Measurements from ENCODE around the gene RYK. TPM values are rescaled to one million over a fixed set of nuclear protein-coding genes. Genes with fewer than 3 reads are reported as not detected.

The RYK gene
- total RNA-seq, 1 donor from 2014 or later = 56.6 TPM

GRCh38 chr3:134295930-134296329, 45.3 kb upstream of the RYK start:
- ATAC-seq (no peak), DNase-seq (no peak)
- no peak for TF ChIP-seq CTCF (IDR thresholded peaks at IDR 0.05)
- no peaks in the 10 kb centered on the region for H3K9me3 ChIP-seq
- no peak overlapping the region for H3K4me3 ChIP-seq
- peaks cover 7% of the 10 kb centered on the region for H3K4me1 ChIP-seq
- H3K36me3 ChIP-seq = no peaks in the 10 kb centered on the region
- intact Hi-C loops (cut with DNase I) = loop anchor here (10.0 kb wide), 1 partner anchor 81 kb away; no protein-coding TSS in a partner anchor
- H3K27me3 ChIP-seq = no peaks in the 10 kb centered on the region
- no peak overlapping the region for H3K27ac ChIP-seq

- peaks cover 13% of the 10 kb centered on the region for H3K4me1 ChIP-seq
- no peak for TF ChIP-seq CTCF (IDR thresholded peaks at IDR 0.05)
- DNase-seq = no peak
- no peak overlapping the region for H3K4me3 ChIP-seq
- peak; percentile 46 for ATAC-seq
- no peaks in the 10 kb centered on the region for H3K36me3 ChIP-seq
- H3K9me3 ChIP-seq = no peaks in the 10 kb centered on the region
- H3K27me3 ChIP-seq = no peaks in the 10 kb centered on the region
- intact Hi-C loops (cut with DNase I) = loop anchor here (10.0 kb wide), 1 partner anchor 80 kb away; no protein-coding TSS in a partner anchor
- no peak overlapping the region for H3K27ac ChIP-seq
Observed at GRCh38 chr3:134294302-134295280, 43.9 kb upstream of the RYK start.

- intact Hi-C loops (cut with DNase I) = loop anchor here (10.0 kb wide), 1 partner anchor 77 kb away; no protein-coding TSS in a partner anchor
- Histone ChIP-seq H3K4me1 (peaks cover 13% of the 10 kb centered on the region), H3K9me3 (no peaks in the 10 kb centered on the region), H3K27me3 (no peaks in the 10 kb centered on the region), H3K4me3 (no peak overlapping the region), H3K27ac (peak overlapping the region; percentile 38), H3K36me3 (no peaks in the 10 kb centered on the region)
- DNase-seq (peak; percentile 75), ATAC-seq (peak; percentile 71)
- TF ChIP-seq CTCF (IDR thresholded peaks at IDR 0.05) = no peak
Observed at GRCh38 chr3:134291319-134292254, 40.9 kb upstream of the RYK start.

- H3K4me3 ChIP-seq = no peak overlapping the region
- H3K36me3 ChIP-seq = no peaks in the 10 kb centered on the region
- no peak for TF ChIP-seq CTCF (IDR thresholded peaks at IDR 0.05)
- no peak overlapping the region for H3K27ac ChIP-seq
- no peaks in the 10 kb centered on the region for H3K27me3 ChIP-seq
- H3K4me1 ChIP-seq = peaks cover 13% of the 10 kb centered on the region
- ATAC-seq (no peak), DNase-seq (no peak)
- intact Hi-C loops (cut with DNase I) = no loop called here
- no peaks in the 10 kb centered on the region for H3K9me3 ChIP-seq
Observed at GRCh38 chr3:134287512-134287911, 36.9 kb upstream of the RYK start.

GRCh38 chr3:134284438-134284837, 33.8 kb upstream of the RYK start:
- Histone ChIP-seq H3K27me3 (no peaks in the 10 kb centered on the region), H3K9me3 (no peaks in the 10 kb centered on the region), H3K27ac (no peak overlapping the region), H3K4me1 (peaks cover 6% of the 10 kb centered on the region), H3K36me3 (no peaks in the 10 kb centered on the region), H3K4me3 (no peak overlapping the region)
- TF ChIP-seq CTCF (IDR thresholded peaks at IDR 0.05) = no peak
- intact Hi-C loops (cut with DNase I) = no loop called here
- ATAC-seq = no peak
- no peak for DNase-seq

Data from upper lobe of right lung (tissue), 1 donor.